Activated T-cell treated with anti-CD3 and anti-CD28 coated beads, Interleukin-2, amount 50 U/mL, for 72 hours (primary cell): ENCODE measurements around the gene COX4I1. TPM values are rescaled to one million over a fixed set of nuclear protein-coding genes. Genes with fewer than 3 reads are reported as not detected.

Source experiments
- ATAC-seq, 2 donors: fragments of 150-1000 bp; cut with Tn5 transposase; replicated peaks in 1 of 2; 2 replicates each; pipeline ENCODE4 v1.10.0; 2021; ENCODE audit warnings: moderate library complexity in 2 of 2, mild to moderate bottlenecking in 1 of 2
- DNase-seq, 2 donors: peaks; one replicate each; pipeline ENCODE4 v3.0.0; 2021 to 2022; ENCODE audit warnings: mixed read lengths in 1 of 2
- H3K27ac Mint-ChIP-seq: one replicate; pipeline ENCODE4 v1.8.0; 2022; ENCODE audit warnings: mild to moderate bottlenecking, moderate library complexity, mixed read lengths
- H3K27me3 Mint-ChIP-seq: one replicate; pipeline ENCODE4 v1.8.0; 2022; ENCODE audit warnings: low read depth, mixed read lengths
- H3K36me3 Mint-ChIP-seq, 2 donors: one replicate each; pipeline ENCODE4 v1.8.0; 2022; ENCODE audit warnings: mixed read lengths in 2 of 2, mild to moderate bottlenecking in 1 of 2; ENCODE audit not compliant: insufficient read depth in 2 of 2
- H3K4me1 Mint-ChIP-seq: one replicate; pipeline ENCODE4 v1.8.0; 2022; ENCODE audit warnings: low read depth, mixed read lengths
- H3K4me3 Mint-ChIP-seq, 2 donors: one replicate each; pipeline ENCODE4 v1.8.0; 2022; ENCODE audit warnings: mild to moderate bottlenecking in 2 of 2, mixed read lengths in 2 of 2, moderate library complexity in 2 of 2
- H3K9me3 Mint-ChIP-seq, 2 donors: one replicate each; pipeline ENCODE4 v1.8.0; 2022; ENCODE audit warnings: mixed read lengths in 2 of 2
- total RNA-seq, 2 donors: library from RNA; stranded (reverse); gene quantifications; one replicate each; pipeline ENCODE4 v1.2.3, GENCODE V29; 2022

Gene COX4I1
- total RNA-seq, 2 donors from 2014 or later: 627 to 635 TPM

- Mint-ChIP-seq H3K4me3 (no peak overlapping the region), H3K27me3 (no peaks in the 10 kb centered on the region), H3K27ac (no peak overlapping the region), H3K9me3 (no peaks in the 10 kb centered on the region), H3K4me1 (no peaks in the 10 kb centered on the region), H3K36me3 (peaks cover 5 to 9% of the 10 kb centered on the region in 2 donors)
- no peak for DNase-seq
- ATAC-seq: no peak
Measured at GRCh38 chr16:85777583-85778310, 21.7 kb upstream of the COX4I1 start.

- no peak overlapping the region for H3K27ac Mint-ChIP-seq
- H3K27me3 Mint-ChIP-seq: no peaks in the 10 kb centered on the region
- no peaks in the 10 kb centered on the region for H3K4me1 Mint-ChIP-seq
- peak; percentile 66 to 83 for ATAC-seq
- H3K9me3 Mint-ChIP-seq: no peaks in the 10 kb centered on the region
- H3K4me3 Mint-ChIP-seq: no peak overlapping the region
- peak; percentile 10 to 16 for DNase-seq
- H3K36me3 Mint-ChIP-seq: peaks cover 5 to 9% of the 10 kb centered on the region in 2 donors
Measured at GRCh38 chr16:85778873-85779272, 20.6 kb upstream of the COX4I1 start.

- H3K9me3 Mint-ChIP-seq: no peaks in the 10 kb centered on the region
- ATAC-seq (no peak), DNase-seq (no peak)
- no peak overlapping the region for H3K4me3 Mint-ChIP-seq
- H3K4me1 Mint-ChIP-seq: no peaks in the 10 kb centered on the region
- H3K27ac Mint-ChIP-seq: no peak overlapping the region
- peaks cover 5 to 9% of the 10 kb centered on the region in 2 donors for H3K36me3 Mint-ChIP-seq
- no peaks in the 10 kb centered on the region for H3K27me3 Mint-ChIP-seq
Measured at GRCh38 chr16:85780281-85780680, 19.2 kb upstream of the COX4I1 start.

- H3K4me3 Mint-ChIP-seq: no peak overlapping the region
- no peaks in the 10 kb centered on the region for H3K27me3 Mint-ChIP-seq
- peaks cover 5 to 9% of the 10 kb centered on the region in 2 donors for H3K36me3 Mint-ChIP-seq
- no peaks in the 10 kb centered on the region for H3K9me3 Mint-ChIP-seq
- no peak overlapping the region for H3K27ac Mint-ChIP-seq
- no peak for ATAC-seq
- no peaks in the 10 kb centered on the region for H3K4me1 Mint-ChIP-seq
- DNase-seq: no peak
Measured at GRCh38 chr16:85781156-85781555, 18.3 kb upstream of the COX4I1 start.

GRCh38 chr16:85781695-85782370, 17.7 kb upstream of the COX4I1 start:
- ATAC-seq (no peak), DNase-seq (no peak)
- H3K27me3 Mint-ChIP-seq: no peaks in the 10 kb centered on the region
- peaks cover 5 to 9% of the 10 kb centered on the region in 2 donors for H3K36me3 Mint-ChIP-seq
- H3K4me1 Mint-ChIP-seq: no peaks in the 10 kb centered on the region
- H3K27ac Mint-ChIP-seq: no peak overlapping the region
- no peak overlapping the region for H3K4me3 Mint-ChIP-seq
- no peaks in the 10 kb centered on the region for H3K9me3 Mint-ChIP-seq

GRCh38 chr16:85782451-85782850, 17.0 kb upstream of the COX4I1 start:
- Mint-ChIP-seq H3K4me3 (no peak overlapping the region), H3K4me1 (no peaks in the 10 kb centered on the region), H3K27ac (no peak overlapping the region), H3K36me3 (peaks cover 5 to 9% of the 10 kb centered on the region in 2 donors), H3K27me3 (no peaks in the 10 kb centered on the region), H3K9me3 (no peaks in the 10 kb centered on the region)
- DNase-seq (no peak), ATAC-seq (no peak)

- ATAC-seq (no peak), DNase-seq (no peak)
- Mint-ChIP-seq H3K36me3 (peaks cover 5 to 10% of the 10 kb centered on the region in 2 donors), H3K27me3 (no peaks in the 10 kb centered on the region), H3K4me3 (no peak overlapping the region), H3K27ac (no peak overlapping the region), H3K9me3 (no peaks in the 10 kb centered on the region), H3K4me1 (no peaks in the 10 kb centered on the region)
Measured at GRCh38 chr16:85783441-85783840, 16.1 kb upstream of the COX4I1 start.

GRCh38 chr16:85784813-85785212, 14.7 kb upstream of the COX4I1 start:
- Mint-ChIP-seq H3K27ac (no peak overlapping the region), H3K27me3 (no peaks in the 10 kb centered on the region), H3K4me1 (no peaks in the 10 kb centered on the region), H3K36me3 (peaks cover 2 to 3% of the 10 kb centered on the region in 2 donors), H3K9me3 (no peaks in the 10 kb centered on the region), H3K4me3 (no peak overlapping the region)
- no peak for DNase-seq
- ATAC-seq: no peak

GRCh38 chr16:85785927-85786326, 13.6 kb upstream of the COX4I1 start:
- H3K9me3 Mint-ChIP-seq: no peaks in the 10 kb centered on the region
- H3K4me1 Mint-ChIP-seq: peaks cover 9% of the 10 kb centered on the region
- ATAC-seq: no peak
- no peak overlapping the region for H3K4me3 Mint-ChIP-seq
- no peaks in the 10 kb centered on the region for H3K27me3 Mint-ChIP-seq
- H3K36me3 Mint-ChIP-seq: peaks cover 0 to 6% of the 10 kb centered on the region in 2 donors
- no peak overlapping the region for H3K27ac Mint-ChIP-seq
- no peak for DNase-seq

- Mint-ChIP-seq H3K27ac (no peak overlapping the region), H3K9me3 (no peaks in the 10 kb centered on the region), H3K4me3 (no peak overlapping the region), H3K27me3 (no peaks in the 10 kb centered on the region), H3K4me1 (peaks cover 22% of the 10 kb centered on the region), H3K36me3 (peaks cover 7 to 19% of the 10 kb centered on the region in 2 donors)
- DNase-seq (no peak), ATAC-seq (no peak)
Measured at GRCh38 chr16:85788819-85789218, 10.7 kb upstream of the COX4I1 start.

- Mint-ChIP-seq H3K27ac (no peak overlapping the region), H3K4me1 (peaks cover 22% of the 10 kb centered on the region), H3K36me3 (peaks cover 7 to 21% of the 10 kb centered on the region in 2 donors), H3K9me3 (no peaks in the 10 kb centered on the region), H3K27me3 (no peaks in the 10 kb centered on the region), H3K4me3 (no peak overlapping the region)
- no peak for ATAC-seq
- no peak for DNase-seq
Measured at GRCh38 chr16:85789773-85790172, 9.7 kb upstream of the COX4I1 start.

- H3K36me3 Mint-ChIP-seq: peaks cover 14 to 31% of the 10 kb centered on the region in 2 donors
Measured at GRCh38 chr16:85793662-85794298, 5.7 kb upstream of the COX4I1 start.

GRCh38 chr16:85794696-85795095, 4.8 kb upstream of the COX4I1 start:
- no peak for ATAC-seq
- H3K27me3 Mint-ChIP-seq: no peaks in the 10 kb centered on the region
- peaks cover 54% of the 10 kb centered on the region for H3K4me1 Mint-ChIP-seq
- H3K4me3 Mint-ChIP-seq: no peak overlapping the region
- H3K9me3 Mint-ChIP-seq: no peaks in the 10 kb centered on the region
- no peak overlapping the region for H3K27ac Mint-ChIP-seq
- no peak for DNase-seq
- H3K36me3 Mint-ChIP-seq: peaks cover 14 to 31% of the 10 kb centered on the region in 2 donors

More at GRCh38 chr16:85793662-85794298, 5.7 kb upstream of the COX4I1 start:
- no peak overlapping the region for H3K27ac Mint-ChIP-seq
- H3K27me3 Mint-ChIP-seq: no peaks in the 10 kb centered on the region
- no peak for DNase-seq
- H3K9me3 Mint-ChIP-seq: no peaks in the 10 kb centered on the region
- peaks cover 54% of the 10 kb centered on the region for H3K4me1 Mint-ChIP-seq
- ATAC-seq: no peak
- no peak overlapping the region for H3K4me3 Mint-ChIP-seq
